Skin epidermis (tissue), 12 donors: ENCODE measurements around the gene SKIC2.
"Not testable (repeated sequence)": the region's sequence is repeated elsewhere in the genome, so short reads cannot be mapped to it uniquely, and the experiment has no call there.

ENCODE experiments used
- H3K27ac ChIP-seq, 21 experiments: fragments of 200-600 bp; sonication (generic) in 11 of 21; one replicate each; pipeline ENCODE4 v1.5.0; 2020; ENCODE audit warnings: mild to moderate bottlenecking in 3 of 21, inconsistent platforms in 2 of 21, moderate library complexity in 2 of 21
- H3K4me3 ChIP-seq, 7 experiments: fragments of 200-600 bp; sonication (generic) in 2 of 7; one replicate each; pipeline ENCODE4 v1.5.0; 2020; ENCODE audit warnings: inconsistent platforms in 2 of 7, mild to moderate bottlenecking in 2 of 7, moderate library complexity in 1 of 7

SKIC2 gene

DNA sequence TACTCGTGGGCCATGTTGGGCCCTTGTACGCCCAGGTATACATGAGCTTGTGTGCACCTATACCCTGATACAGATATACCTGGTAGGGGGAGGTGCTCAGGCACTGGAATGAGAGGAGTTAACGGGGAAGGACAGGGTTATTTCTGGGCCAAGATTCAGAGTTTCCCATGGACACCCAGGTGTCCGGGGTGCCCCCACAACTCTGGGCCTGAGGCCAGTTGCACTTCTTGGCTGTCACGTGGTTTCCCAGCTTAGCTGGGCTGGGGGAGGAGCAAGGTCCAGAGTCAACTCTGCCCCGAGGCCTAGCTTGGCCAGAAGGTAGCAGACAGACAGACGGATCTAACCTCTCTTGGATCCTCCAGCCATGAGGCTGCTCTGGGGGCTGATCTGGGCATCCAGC, 22.8 kb downstream of the SKIC2 start, which contains the start of gene C4A:
Gene C4A, plus strand, starts transcription at position 314 of the 400 bp plus-strand sequence. Its CDS starts 51 bp downstream, at position 365.
- H3K27ac ChIP-seq = not testable (repeated sequence)

DNA sequence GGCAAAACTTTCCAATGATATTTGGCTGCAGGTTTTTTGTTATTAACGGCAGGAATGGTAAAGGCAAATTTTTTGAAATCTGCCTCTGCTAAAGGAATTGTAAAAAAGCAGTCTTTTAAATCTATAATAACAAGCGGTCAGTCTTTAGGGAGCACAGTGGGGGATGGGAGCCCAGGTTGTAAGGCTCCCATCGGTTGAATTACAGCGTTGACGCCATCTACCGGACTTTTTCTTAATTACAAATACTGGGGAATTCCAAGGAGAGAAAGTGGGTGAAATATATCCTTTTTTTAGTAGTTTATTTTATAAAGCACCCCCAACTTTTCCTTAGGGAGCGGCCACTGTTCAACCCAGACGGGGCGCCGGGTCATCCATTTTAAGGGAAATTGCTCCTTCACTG, 30.4 kb downstream of the SKIC2 start:
- not testable (repeated sequence) for H3K27ac ChIP-seq, H3K4me3 ChIP-seq

More for the DNA sequence above, 22.8 kb downstream of the SKIC2 start, which contains the start of gene C4A:
- H3K4me3 ChIP-seq = not testable (repeated sequence)

DNA sequence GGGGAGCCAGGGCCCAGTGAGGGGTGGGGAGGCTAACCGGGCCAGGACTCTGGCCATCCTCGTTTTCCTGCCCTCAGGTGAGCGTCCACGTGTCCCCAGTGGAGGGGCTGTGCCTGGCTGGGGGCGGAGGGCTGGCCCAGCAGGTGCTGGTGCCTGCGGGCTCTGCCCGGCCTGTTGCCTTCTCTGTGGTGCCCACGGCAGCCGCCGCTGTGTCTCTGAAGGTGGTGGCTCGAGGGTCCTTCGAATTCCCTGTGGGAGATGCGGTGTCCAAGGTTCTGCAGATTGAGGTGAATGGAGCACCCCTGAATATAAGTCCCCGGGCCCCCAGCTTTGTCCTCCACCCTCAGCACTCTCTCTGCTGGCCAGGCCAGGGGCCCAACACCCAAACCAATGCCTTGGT, 35.4 kb downstream of the SKIC2 start:
- not testable (repeated sequence) for H3K27ac ChIP-seq, H3K4me3 ChIP-seq

DNA sequence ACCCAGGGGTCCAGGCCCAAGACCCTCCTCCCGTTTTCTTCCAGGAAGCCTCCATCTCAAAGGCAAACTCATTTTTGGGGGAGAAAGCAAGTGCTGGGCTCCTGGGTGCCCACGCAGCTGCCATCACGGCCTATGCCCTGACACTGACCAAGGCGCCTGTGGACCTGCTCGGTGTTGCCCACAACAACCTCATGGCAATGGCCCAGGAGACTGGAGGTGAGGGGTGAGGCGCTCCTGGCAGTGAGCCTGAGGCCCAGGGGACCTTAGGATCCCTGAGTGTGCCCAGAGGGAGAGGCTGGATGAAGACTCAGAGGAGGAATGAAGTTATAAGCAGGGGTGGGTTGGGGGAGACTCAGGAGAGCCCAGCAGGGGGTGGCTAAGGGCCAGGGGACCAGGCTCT, 37.4 kb downstream of the SKIC2 start:
- H3K27ac ChIP-seq, H3K4me3 ChIP-seq: not testable (repeated sequence)

DNA sequence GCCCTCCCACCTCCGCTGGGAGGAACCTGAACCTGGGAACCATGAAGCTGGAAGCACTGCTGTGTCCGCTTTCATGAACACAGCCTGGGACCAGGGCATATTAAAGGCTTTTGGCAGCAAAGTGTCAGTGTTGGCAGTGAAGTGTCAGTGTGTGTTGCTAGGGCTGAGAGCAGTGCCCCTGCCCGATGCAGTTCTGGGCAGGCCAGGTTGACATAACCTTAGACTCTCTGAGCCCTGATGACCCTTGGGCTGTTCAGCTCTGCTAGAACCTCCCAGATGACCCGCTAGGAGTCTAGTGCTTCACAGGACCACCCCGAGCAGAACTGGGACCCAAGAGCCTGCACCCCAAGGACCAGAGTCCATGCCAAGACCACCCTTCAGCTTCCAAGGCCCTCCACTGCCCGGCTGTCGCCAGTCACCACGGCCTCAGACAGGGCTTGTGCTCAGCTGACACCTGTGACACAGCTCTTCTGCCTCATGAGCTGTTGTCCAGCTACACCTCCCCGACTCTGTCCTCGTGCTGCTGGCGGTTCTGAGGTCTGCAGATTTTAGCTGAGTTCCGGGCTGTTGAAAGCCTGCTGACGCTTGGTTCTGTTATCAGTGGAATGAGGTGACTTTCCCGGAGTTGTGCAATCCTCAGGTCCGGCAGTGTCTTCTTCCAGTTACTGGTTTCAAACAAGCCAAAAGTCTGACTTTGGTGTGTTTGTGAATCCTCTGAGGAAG, 43.7 kb downstream of the SKIC2 start:
- not testable (repeated sequence) for H3K27ac ChIP-seq, H3K4me3 ChIP-seq

DNA sequence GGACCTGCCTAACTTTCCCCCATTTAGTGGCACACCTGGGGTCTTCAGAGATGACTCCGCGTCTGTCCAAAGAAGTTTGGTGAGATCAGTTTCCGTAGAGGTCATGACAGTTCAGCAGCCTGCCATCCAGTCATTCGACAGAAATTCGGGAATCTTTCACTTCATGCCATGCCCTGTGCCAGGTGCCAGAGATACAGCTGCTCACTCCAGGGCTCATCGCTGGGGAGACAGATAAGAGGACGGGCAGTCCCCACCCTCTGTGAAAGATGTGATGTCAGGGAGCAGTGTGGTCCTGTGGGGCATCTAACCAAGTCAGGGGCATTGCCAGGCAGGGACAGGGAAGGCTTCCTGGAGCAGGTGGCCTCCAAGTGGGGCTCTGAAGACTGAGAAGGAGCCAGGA, 44.3 kb downstream of the SKIC2 start:
- not testable (repeated sequence) for H3K4me3 ChIP-seq

DNA sequence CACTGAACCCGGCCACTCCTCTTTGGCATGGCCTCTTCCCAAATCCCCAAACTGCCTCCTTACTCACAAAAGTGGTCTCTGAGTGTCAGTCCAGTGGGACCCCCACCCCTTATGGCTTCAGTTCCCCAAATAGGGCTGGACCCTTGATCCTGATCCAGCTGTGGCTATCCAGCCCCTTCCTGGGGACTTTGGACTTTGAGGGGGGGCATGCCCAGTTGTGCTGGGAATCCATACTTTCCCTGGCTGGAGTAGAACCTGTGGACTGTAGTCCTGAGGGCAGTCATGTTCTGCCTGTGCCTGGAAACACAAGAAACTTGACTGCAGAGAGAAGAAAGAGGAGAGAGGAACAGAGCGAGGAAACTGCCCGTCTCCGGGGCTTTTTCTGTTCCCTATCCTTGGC, 45.4 kb downstream of the SKIC2 start:
- not testable (repeated sequence) for H3K27ac ChIP-seq, H3K4me3 ChIP-seq

More for the DNA sequence above, 44.3 kb downstream of the SKIC2 start:
- not testable (repeated sequence) for H3K27ac ChIP-seq

DNA sequence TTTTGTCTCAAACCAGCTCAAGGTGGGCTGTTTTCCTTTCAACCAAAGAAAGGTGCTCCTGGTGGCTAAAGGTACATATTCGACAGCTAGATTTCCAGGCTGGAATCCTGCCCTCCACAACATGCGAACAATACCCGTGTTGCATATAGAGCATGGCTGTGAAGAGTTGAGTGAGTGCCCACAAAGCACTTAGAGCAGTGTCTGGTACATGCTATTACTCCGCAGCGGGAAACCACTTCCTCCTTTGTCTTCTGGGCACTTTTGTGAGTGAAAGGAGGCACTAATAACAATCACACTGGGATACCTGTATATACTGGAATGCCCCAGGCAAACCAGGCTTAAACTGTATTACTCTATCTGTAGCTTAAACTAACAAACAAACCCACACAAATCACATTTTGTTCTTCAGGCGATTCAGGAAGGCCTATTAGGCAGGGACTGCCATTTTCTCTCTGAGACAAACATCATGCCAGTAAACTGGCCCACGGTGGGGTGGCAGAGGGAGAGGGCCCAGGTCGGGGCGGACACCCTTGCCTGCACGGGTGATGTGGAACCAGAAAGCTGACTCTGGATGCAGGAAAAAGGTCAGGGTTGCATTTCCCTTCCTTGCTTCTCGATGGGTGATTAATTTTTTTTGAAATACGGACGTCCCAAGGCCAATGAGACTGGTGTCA, 46.0 kb downstream of the SKIC2 start:
- H3K4me3 ChIP-seq, H3K27ac ChIP-seq: not testable (repeated sequence)

DNA sequence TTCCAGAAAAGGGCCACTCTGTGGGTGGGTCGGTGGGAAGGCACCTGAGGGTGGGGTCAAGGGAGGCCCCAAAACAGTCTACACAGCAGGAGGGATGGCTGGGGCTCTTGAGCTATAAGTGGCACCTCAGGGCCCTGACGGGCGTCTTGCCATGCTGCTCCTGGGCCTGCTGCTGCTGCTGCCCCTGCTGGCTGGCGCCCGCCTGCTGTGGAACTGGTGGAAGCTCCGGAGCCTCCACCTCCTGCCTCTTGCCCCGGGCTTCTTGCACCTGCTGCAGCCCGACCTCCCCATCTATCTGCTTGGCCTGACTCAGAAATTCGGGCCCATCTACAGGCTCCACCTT, 46.5 kb downstream of the SKIC2 start:
- not testable (repeated sequence) for H3K4me3 ChIP-seq, H3K27ac ChIP-seq

DNA sequence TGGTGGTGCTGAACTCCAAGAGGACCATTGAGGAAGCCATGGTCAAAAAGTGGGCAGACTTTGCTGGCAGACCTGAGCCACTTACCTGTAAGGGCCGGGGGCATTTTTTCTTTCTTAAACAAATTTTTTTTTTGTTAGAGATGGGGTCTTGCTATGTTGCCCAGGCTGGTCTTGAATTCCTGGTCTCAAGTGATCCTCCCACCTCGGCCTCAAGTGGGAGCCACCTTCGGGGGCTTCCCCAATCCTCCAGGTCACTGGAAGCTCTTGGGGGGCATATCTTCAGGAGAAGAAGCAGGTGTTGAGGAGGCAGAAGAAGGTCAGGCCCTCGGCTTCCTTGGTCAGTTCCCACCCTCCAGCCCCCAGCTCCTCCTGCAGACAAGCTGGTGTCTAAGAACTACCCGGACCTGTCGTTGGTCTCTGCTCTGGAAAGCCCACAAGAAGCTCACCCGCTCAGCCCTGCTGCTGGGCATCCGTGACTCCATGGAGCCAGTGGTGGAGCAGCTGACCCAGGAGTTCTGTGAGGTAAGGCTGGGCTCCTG, 47.1 kb downstream of the SKIC2 start:
- H3K27ac ChIP-seq, H3K4me3 ChIP-seq: not testable (repeated sequence)

DNA sequence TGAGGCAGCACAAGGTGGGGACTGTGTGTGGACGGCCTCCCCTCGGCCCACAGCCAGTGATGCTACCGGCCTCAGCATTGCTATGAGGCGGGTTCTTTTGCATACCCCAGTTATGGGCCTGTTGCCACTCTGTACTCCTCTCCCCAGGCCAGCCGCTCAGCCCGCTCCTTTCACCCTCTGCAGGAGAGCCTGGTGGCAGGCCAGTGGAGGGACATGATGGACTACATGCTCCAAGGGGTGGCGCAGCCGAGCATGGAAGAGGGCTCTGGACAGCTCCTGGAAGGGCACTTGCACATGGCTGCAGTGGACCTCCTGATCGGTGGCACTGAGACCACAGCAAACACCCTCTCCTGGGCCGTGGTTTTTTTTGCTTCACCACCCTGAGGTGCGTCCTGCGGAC, 48.1 kb downstream of the SKIC2 start:
- H3K4me3 ChIP-seq, H3K27ac ChIP-seq: not testable (repeated sequence)

DNA sequence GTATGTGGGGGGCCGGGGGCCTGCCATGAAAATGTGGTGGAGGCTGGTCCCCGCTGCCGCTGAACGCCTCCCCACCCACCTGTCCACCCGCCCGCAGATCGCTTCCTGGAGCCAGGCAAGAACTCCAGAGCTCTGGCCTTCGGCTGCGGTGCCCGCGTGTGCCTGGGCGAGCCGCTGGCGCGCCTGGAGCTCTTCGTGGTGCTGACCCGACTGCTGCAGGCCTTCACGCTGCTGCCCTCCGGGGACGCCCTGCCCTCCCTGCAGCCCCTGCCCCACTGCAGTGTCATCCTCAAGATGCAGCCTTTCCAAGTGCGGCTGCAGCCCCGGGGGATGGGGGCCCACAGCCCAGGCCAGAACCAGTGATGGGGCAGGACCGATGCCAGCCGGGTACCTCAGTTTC, 49.1 kb downstream of the SKIC2 start:
- not testable (repeated sequence) for H3K27ac ChIP-seq, H3K4me3 ChIP-seq

DNA sequence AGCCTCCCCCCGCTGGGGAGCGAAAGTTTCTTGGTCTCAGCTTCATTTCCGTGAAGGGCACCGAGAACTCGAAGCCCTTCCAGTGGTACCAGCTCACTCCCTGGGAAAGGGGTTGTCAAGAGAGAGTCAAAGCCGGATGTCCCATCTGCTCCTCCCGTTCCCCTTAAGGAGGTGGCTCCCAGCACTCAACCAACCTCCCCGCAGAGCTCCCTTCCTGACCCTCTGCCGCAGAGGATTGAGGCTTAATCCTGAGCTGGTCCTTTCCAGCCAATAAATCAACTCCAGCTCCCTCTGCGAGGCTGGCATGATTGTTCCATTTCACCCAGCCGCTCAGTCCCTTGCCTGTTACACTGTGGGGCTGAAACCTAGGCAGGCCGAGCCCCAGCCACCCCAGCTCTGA, 49.6 kb downstream of the SKIC2 start:
- not testable (repeated sequence) for H3K27ac ChIP-seq, H3K4me3 ChIP-seq

DNA sequence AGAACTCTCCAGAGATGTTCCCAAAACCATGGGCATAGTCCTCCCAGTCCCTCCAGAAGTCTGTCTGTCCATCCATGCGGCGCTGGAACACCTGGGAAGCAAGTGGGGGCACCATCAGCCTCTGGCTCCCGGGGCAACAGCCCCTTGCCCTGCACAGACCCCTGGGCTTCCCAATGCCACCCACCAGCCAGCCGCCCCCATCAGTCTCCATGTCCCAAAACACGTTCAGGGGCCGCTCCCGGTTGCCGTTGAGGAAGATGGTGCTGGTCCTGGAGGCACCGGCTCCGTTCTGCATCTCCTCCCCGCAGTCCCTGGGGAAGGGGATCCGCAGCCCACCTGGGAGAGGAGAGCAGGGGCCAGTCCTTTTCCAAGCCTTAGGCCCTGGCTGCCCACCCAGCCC, 50.6 kb downstream of the SKIC2 start:
- H3K4me3 ChIP-seq, H3K27ac ChIP-seq: not testable (repeated sequence)

DNA sequence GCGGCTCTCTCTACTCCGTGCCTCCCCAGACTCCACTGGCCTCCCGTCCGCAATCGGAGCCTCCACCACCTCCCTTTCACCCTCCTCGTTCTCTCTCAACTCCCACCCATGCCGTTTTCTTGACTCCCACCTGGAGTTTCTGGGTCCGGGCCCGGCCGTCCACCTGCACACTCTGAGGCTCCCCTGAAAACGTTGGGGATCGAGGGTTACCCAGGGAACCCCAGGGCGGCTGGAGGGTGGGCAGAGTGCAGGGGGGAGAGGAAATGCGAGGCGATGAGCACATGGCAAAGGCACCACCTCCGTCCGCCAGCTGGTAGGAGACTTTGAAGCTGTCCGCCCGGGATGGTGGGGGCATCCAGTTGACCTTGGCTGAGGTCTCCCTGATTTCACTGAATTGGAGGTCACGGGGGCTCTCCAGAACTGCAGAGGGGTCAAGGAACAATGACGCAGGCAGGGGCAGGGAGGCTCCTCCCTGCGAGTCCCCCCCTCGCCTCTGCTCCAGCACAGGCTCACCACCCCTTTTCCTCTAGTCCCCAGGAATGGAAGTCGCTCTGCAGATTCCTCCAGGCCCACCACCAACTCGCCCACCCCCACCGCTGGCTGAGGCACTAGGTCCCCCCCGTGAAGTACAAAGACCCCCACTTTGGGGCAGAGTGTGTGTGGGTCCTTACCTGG, 52.0 kb downstream of the SKIC2 start:
- not testable (repeated sequence) for H3K27ac ChIP-seq, H3K4me3 ChIP-seq

DNA sequence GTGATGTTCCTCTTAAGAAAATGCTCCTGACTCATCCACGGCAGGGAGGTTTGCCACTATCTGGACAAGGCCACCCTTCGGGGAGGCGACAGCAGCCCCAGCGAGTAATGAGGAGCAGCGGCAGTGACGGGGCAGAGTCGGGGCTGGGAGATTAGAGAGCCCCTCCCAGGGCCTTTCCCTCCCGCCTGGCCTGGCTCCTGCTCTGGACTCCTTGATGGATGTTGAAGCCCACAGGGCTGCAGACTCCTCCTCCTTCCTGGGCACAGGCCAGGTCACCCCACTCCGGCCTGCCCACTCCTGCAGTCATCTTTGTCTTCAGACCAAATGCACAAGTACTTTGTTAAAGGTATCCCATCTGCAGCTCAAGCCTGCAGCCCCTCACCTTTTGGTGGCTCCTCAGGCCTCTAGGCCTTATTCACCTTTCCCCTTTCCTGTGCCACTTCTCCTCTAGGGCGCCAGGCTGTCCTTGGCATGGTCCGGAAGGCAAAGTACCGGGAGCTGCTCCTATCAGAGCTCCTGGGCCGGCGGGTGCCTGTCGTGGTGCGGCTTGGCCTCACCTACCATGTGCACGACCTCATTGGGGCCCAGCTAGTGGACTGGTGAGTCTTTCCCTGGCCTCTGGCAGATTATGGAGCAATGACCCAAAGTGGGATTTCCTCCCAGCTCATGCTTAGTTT, 54.1 kb downstream of the SKIC2 start:
- H3K4me3 ChIP-seq, H3K27ac ChIP-seq: not testable (repeated sequence)

DNA sequence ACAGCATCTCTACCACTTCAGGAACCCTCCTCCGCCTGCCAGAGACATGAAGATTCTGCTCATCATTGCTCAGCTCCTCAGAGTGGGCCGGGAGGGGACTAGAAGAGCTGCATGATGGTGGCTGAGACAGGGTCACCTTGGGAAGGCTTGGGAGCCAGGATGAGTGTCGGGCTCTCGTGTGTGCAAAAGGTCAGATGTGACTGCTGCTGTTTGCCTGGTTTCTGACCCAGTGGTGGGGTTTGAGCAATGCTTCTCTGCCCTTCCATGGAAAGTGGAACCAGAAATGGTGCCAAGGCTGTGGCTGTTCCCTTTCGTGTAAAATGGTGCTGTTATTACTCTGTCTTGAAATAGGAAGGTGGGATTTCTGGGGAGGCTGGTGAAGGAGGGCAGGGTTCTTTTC, 54.8 kb downstream of the SKIC2 start:
- not testable (repeated sequence) for H3K4me3 ChIP-seq, H3K27ac ChIP-seq

DNA sequence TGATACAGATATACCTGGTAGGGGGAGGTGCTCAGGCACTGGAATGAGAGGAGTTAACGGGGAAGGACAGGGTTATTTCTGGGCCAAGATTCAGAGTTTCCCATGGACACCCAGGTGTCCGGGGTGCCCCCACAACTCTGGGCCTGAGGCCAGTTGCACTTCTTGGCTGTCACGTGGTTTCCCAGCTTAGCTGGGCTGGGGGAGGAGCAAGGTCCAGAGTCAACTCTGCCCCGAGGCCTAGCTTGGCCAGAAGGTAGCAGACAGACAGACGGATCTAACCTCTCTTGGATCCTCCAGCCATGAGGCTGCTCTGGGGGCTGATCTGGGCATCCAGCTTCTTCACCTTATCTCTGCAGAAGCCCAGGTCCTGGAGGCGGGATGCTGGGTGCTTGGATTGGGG, 55.6 kb downstream of the SKIC2 start, which contains the start of gene C4B:
Gene C4B, plus strand, starts transcription at position 249 of the 400 bp plus-strand sequence. Its CDS starts 51 bp downstream, at position 300.
- not testable (repeated sequence) for H3K4me3 ChIP-seq, H3K27ac ChIP-seq
